ENCODE results near the gene HOXD8. TPM values are rescaled to one million over a fixed set of nuclear protein-coding genes. Genes with fewer than 3 reads are reported as not detected.

HOXD8 gene
- total and polyA plus RNA-seq, 2 experiments from 2014 or later = 19.7 to 27.8 TPM

GRCh38 chr2:176121190-176122051, 8.1 kb upstream of the HOXD8 start:
- Histone ChIP-seq H3F3A (ENCODE audit: insufficient read depth) (peaks cover 20% of the 10 kb centered on the region), H3K4me1 (ENCODE audit: insufficient read depth) (peaks cover 4% of the 10 kb centered on the region), H3K4me3 (peak overlapping the region; percentile 70), H3K36me3 (ENCODE audit: low read depth) (peaks cover 10% of the 10 kb centered on the region; the same call in 1 of the 2 replicates), H3K9me2 (ENCODE audit: insufficient read depth) (no peaks in the 10 kb centered on the region), H2AFZ (no peak overlapping the region), H4K20me1 (ENCODE audit: insufficient read depth) (no peaks in the 10 kb centered on the region), H3K4me2 (ENCODE audit: unreplicated experiment) (peak overlapping the region; percentile 56), H3K27me3 (replicated peaks; ENCODE audit: insufficient read depth) (no peaks in the 10 kb centered on the region), H3K9me3 (ENCODE audit: low read depth) (no peaks in the 10 kb centered on the region), H3K79me2 (ENCODE audit: insufficient read depth) (peaks cover 72% of the 10 kb centered on the region), H3K9ac (peak overlapping the region; percentile 73), H3K27ac (peak overlapping the region; percentile 39; the same call in 1 of the 2 replicates)
- TF ChIP-seq EZH2phosphoT487 (IDR thresholded peaks at IDR 0.05; ENCODE audit: insufficient read depth, low read depth) (no peak), EZH2 (IDR thresholded peaks at IDR 0.05; ENCODE audit: insufficient read depth, poor library complexity, severe bottlenecking) (no peak)
- in situ Hi-C loops (cut with MboI) = loop anchor here (10.0 to 25.0 kb wide), 2 partner anchors 703 to 1616 kb away; no protein-coding TSS in a partner anchor
- DNase-seq = no peak
- 87 to 88% methylated on average over 48 to 53 of the region's 53 CpGs for WGBS, 2 experiments (ENCODE audit: low coverage in 1 of 2, low lambda C conversion rate in 2 of 2, missing lambda C conversion rate in 2 of 2)

DNA sequence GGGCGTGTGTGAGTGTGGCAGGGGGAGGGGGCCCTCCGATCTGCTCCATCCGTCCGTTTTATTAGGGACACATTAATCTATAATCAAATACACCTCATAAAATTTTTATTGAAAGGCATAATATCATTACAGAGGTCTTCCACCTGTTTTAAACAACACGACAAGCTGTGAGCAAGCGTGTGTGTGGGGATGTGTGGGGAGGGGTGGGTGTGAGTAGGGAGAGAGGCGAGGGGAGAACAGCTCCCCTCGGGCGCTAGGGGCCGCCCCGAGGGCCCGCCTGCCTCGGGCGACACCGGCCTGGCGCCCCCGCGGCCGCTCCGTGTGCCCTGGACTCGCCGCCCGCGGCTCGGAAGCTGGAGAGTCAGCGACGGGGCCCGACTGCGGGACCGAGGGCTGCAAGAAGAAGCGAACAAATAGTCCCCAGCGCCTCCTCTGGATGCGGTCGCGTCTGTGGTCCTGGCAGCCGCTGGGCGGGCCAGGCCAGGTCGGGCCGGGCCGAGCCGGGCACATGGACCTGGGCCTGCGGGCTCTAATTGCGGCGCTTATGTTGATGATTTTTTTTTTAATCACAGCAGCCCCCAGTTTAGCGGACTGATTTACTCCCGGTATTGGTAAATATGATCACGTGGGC, 7.3 kb upstream of the HOXD8 start:
- H3K9ac ChIP-seq = peak overlapping the region; percentile 73
- in situ Hi-C loops (cut with MboI) = loop anchor here (10.0 to 25.0 kb wide), 2 partner anchors 703 to 1615 kb away; no protein-coding TSS in a partner anchor
- peak overlapping the region; percentile 56 for H3K4me2 ChIP-seq (ENCODE audit: unreplicated experiment)
- peak overlapping the region; percentile 68 for H2AFZ ChIP-seq
- no peaks in the 10 kb centered on the region for H3K9me2 ChIP-seq (ENCODE audit: insufficient read depth)
- H3K4me1 ChIP-seq (ENCODE audit: insufficient read depth) = peaks cover 9% of the 10 kb centered on the region
- peak overlapping the region; percentile 70 for H3K4me3 ChIP-seq
- H3K79me2 ChIP-seq (ENCODE audit: insufficient read depth) = peaks cover 66% of the 10 kb centered on the region
- TF ChIP-seq EZH2phosphoT487 (IDR thresholded peaks at IDR 0.05; ENCODE audit: insufficient read depth, low read depth) = no peak
- no peaks in the 10 kb centered on the region for H3K9me3 ChIP-seq (ENCODE audit: low read depth)
- H3K27me3 ChIP-seq (replicated peaks; ENCODE audit: insufficient read depth) = no peaks in the 10 kb centered on the region
- H3K36me3 ChIP-seq (ENCODE audit: low read depth) = peaks cover 10% of the 10 kb centered on the region; the same call in 1 of the 2 replicates
- peaks cover 20% of the 10 kb centered on the region for H3F3A ChIP-seq (ENCODE audit: insufficient read depth)
- H4K20me1 ChIP-seq (ENCODE audit: insufficient read depth) = no peaks in the 10 kb centered on the region
- peak overlapping the region; percentile 39 for H3K27ac ChIP-seq
- DNase-seq = no peak
- 5 to 9% methylated on average over 28 to 45 of the region's 47 CpGs for WGBS, 2 experiments (ENCODE audit: low coverage in 1 of 2, low lambda C conversion rate in 2 of 2, missing lambda C conversion rate in 2 of 2)

GRCh38 chr2:176122683-176123410, 6.7 kb upstream of the HOXD8 start, which contains the start of gene HOXD9:
Gene HOXD9 (plus strand): TSS chr2:176122719. CDS start chr2:176122769, 50 bp downstream.
- peaks cover 10% of the 10 kb centered on the region; the same call in 1 of the 2 replicates for H3K36me3 ChIP-seq (ENCODE audit: low read depth)
- peaks cover 66% of the 10 kb centered on the region for H3K79me2 ChIP-seq (ENCODE audit: insufficient read depth)
- H3K4me1 ChIP-seq (ENCODE audit: insufficient read depth) = peaks cover 16% of the 10 kb centered on the region
- H2AFZ ChIP-seq = peak within 1 kb of the TSS; percentile 68
- TF ChIP-seq EZH2 (IDR thresholded peaks at IDR 0.05; ENCODE audit: insufficient read depth, poor library complexity, severe bottlenecking) (no peak), EZH2phosphoT487 (IDR thresholded peaks at IDR 0.05; ENCODE audit: insufficient read depth, low read depth) (no peak)
- H3K27ac ChIP-seq = peak within 1 kb of the TSS; percentile 39
- H3K27me3 ChIP-seq (replicated peaks; ENCODE audit: insufficient read depth) = no peaks in the 10 kb centered on the region
- 3 to 4% methylated on average over 45 to 65 of the region's 84 CpGs for WGBS, 2 experiments (ENCODE audit: low coverage in 1 of 2, low lambda C conversion rate in 2 of 2, missing lambda C conversion rate in 2 of 2)
- no peaks in the 10 kb centered on the region for H3K9me3 ChIP-seq (ENCODE audit: low read depth)
- peak within 1 kb of the TSS; percentile 70 for H3K4me3 ChIP-seq
- no peaks in the 10 kb centered on the region for H4K20me1 ChIP-seq (ENCODE audit: insufficient read depth)
- peak within 1 kb of the TSS; percentile 73 for H3K9ac ChIP-seq
- no peaks in the 10 kb centered on the region for H3K9me2 ChIP-seq (ENCODE audit: insufficient read depth)
- in situ Hi-C loops (cut with MboI) = loop anchor here (10.0 to 25.0 kb wide), 2 partner anchors 702 to 1614 kb away; no protein-coding TSS in a partner anchor
- DNase-seq = peak; percentile 91
- H3F3A ChIP-seq (ENCODE audit: insufficient read depth) = peaks cover 22% of the 10 kb centered on the region
- peak within 1 kb of the TSS; percentile 56 for H3K4me2 ChIP-seq (ENCODE audit: unreplicated experiment)
